Activated effector memory CD4-positive, alpha-beta T cell treated with anti-CD3 and anti-CD28 coated beads, Interleukin-2, amount 50 U/mL, for 16 hours (primary cell): ENCODE results near the gene ADAMTS4.

Experiments
- DNase-seq: peaks from one replicate; pipeline ENCODE4 v3.0.0-alpha.2; 2020

ADAMTS4 gene

DNA sequence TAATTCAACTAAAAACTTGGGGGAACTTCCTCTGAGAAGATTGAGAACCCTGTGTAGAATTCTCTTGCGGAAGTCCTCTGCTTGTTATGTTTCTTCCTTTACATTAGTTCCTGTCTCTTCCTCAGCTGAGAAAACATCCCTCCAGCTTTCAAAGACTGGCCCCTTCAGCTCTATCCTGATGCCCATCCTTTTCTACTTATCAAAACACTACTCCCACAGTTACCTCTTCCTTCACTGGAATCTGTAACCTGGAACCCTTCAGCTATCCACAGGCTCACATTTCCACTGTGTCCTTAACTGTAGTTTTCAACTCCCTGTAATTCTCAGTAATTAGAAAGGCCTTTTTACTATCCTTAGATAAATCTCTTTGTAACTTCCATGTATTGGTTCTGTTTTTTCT lies 60.4 kb downstream of the ADAMTS4 start:
- no peak for DNase-seq

DNA sequence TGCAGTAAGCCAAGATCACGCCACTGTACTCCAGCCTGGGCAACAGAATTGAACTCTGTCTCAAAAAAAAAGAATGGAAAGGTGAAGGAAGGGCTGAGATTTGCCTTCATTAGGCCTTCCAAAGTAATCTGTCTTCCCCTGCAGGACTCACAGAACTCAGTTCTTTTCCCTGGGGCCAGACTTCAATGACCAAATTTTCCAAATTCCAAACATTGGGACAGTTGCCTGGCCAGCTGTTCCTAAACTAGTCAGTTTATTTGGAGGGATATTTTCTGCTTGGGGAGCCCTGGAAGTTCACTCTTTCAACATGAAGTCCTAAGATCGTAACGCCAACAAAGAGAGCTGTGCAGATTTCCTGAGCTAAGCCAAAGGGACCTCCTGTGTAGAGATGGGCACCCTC lies 61.0 kb downstream of the ADAMTS4 start:
- no peak for DNase-seq
